ENCODE data around the gene SALL1.

- TF ChIP-seq, protein P1, sequence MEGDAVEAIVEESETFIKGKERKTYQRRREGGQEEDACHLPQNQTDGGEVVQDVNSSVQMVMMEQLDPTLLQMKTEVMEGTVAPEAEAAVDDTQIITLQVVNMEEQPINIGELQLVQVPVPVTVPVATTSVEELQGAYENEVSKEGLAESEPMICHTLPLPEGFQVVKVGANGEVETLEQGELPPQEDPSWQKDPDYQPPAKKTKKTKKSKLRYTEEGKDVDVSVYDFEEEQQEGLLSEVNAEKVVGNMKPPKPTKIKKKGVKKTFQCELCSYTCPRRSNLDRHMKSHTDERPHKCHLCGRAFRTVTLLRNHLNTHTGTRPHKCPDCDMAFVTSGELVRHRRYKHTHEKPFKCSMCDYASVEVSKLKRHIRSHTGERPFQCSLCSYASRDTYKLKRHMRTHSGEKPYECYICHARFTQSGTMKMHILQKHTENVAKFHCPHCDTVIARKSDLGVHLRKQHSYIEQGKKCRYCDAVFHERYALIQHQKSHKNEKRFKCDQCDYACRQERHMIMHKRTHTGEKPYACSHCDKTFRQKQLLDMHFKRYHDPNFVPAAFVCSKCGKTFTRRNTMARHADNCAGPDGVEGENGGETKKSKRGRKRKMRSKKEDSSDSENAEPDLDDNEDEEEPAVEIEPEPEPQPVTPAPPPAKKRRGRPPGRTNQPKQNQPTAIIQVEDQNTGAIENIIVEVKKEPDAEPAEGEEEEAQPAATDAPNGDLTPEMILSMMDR (IDR thresholded peaks at IDR 0.05) = no peak
- TF ChIP-seq POLR2A (IDR thresholded peaks at IDR 0.05) = no peak
Measured at GRCh38 chr16:51154271-51155171, 3.5 kb upstream of the SALL1 start.
